ENCODE measurements around the gene ABTB1.

ABTB1 gene

GRCh38 chr3:127706785-127707351 lies 34.1 kb downstream of the ABTB1 start:
- DNase-seq (ENCODE audit: low spot score): no peak

GRCh38 chr3:127707851-127708411 lies 35.2 kb downstream of the ABTB1 start:
- DNase-seq (ENCODE audit: low spot score): peak; percentile 61

- no peak for DNase-seq (ENCODE audit: low spot score)
Measured at GRCh38 chr3:127708837-127709236, 36.1 kb downstream of the ABTB1 start.

- no peak for DNase-seq (ENCODE audit: low spot score)
Measured at GRCh38 chr3:127709320-127710060, 36.7 kb downstream of the ABTB1 start.

GRCh38 chr3:127710155-127710941 lies 37.6 kb downstream of the ABTB1 start:
- no peak for DNase-seq (ENCODE audit: low spot score)

GRCh38 chr3:127711021-127711695 lies 38.4 kb downstream of the ABTB1 start:
- DNase-seq (ENCODE audit: low spot score): no peak

GRCh38 chr3:127711896-127712295 lies 39.1 kb downstream of the ABTB1 start:
- no peak for DNase-seq (ENCODE audit: low spot score)

- DNase-seq (ENCODE audit: low spot score): no peak
Measured at GRCh38 chr3:127712461-127712860, 39.7 kb downstream of the ABTB1 start.

- no peak for DNase-seq (ENCODE audit: low spot score)
Measured at GRCh38 chr3:127712881-127713771, 40.4 kb downstream of the ABTB1 start.

GRCh38 chr3:127714125-127714571 lies 41.4 kb downstream of the ABTB1 start:
- DNase-seq (ENCODE audit: low spot score): no peak

- no peak for DNase-seq (ENCODE audit: low spot score)
Measured at GRCh38 chr3:127714866-127715265, 42.1 kb downstream of the ABTB1 start.

GRCh38 chr3:127715532-127715931 lies 42.8 kb downstream of the ABTB1 start:
- no peak for DNase-seq (ENCODE audit: low spot score)

GRCh38 chr3:127716384-127716783 lies 43.6 kb downstream of the ABTB1 start:
- no peak for DNase-seq (ENCODE audit: low spot score)

- no peak for DNase-seq (ENCODE audit: low spot score)
Measured at GRCh38 chr3:127717357-127718244, 44.8 kb downstream of the ABTB1 start.

GRCh38 chr3:127718245-127718915 lies 45.6 kb downstream of the ABTB1 start:
- DNase-seq (ENCODE audit: low spot score): no peak

GRCh38 chr3:127718916-127719290 lies 46.2 kb downstream of the ABTB1 start:
- DNase-seq (ENCODE audit: low spot score): no peak

- DNase-seq (ENCODE audit: low spot score): no peak
Measured at GRCh38 chr3:127719369-127719768, 46.6 kb downstream of the ABTB1 start.

GRCh38 chr3:127720161-127720823 lies 47.5 kb downstream of the ABTB1 start:
- no peak for DNase-seq (ENCODE audit: low spot score)
